ENCODE results near the gene ATP8A1.
"Not testable (repeated sequence)": the region's sequence is repeated elsewhere in the genome, so short reads cannot be mapped to it uniquely, and the experiment has no call there.

The ATP8A1 gene

DNA sequence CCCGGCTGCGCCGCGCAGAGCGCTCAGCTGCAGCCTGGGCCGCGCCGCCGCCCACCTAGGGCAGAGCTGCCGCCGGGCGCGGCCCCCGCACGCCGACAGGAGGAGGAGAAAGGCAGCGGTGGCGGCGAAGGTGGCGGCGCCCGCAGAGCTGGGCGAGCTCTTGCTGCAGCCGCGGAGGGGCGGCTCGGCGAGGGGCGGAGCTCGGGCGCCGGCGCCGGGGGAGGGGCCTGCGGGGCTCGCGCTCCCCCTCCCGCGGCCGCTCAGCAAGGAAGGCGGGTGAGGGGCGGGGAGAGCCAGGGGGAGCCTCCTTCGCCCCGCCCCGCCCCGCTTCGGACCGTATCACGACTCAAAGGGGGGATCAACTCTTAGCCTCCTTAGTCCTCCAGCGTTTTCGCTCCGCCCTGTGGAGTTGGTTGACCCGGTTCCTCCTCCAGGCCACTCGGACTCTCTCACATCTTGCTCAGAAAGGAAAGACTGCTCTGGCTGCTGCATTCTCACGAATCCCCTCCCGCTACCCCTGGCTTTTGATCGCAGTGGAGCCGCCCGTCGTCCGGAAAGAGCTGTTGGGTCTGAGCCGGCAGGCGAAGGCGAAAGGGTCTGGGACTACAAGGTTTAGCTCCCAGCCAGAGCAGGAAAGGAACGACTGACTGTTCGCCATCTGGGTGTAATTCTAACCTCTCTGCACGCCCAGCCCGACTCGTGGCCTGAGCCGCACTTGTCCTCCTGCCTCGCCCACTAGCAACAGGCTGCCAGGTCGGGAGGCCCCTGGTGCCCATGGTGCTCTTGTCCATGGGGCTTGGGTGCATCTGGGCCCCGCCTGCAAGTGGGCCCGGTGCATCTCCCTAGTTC is at the start of gene ATP8A1:
ATP8A1 (minus strand) TSS at position 162 of the 849 bp plus-strand sequence. CDS start 232 bp downstream, outside the sequence.
- DNase-seq (ENCODE audit: low read depth, low spot score): peak; percentile 96

DNA sequence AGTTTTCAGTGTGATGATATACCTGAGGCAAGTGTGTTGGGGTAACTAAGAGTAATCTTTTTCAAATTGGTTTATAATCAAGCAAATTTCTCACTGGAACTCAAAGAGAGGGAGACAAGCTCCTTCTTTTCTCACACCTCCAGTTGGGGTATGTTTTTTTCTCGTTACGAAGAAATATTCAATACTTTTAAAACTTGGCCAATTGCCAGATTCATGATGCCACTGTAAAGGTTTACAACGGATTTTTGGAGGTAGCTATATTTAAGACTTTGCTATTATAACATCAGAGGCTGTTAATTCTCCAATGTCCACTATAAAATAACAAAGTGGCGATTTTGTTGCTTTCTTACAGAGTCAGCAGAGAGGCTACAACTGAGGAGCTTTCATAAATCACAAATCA is 49.2 kb upstream of the ATP8A1 start:
- DNase-seq (ENCODE audit: low read depth, low spot score): no peak

DNA sequence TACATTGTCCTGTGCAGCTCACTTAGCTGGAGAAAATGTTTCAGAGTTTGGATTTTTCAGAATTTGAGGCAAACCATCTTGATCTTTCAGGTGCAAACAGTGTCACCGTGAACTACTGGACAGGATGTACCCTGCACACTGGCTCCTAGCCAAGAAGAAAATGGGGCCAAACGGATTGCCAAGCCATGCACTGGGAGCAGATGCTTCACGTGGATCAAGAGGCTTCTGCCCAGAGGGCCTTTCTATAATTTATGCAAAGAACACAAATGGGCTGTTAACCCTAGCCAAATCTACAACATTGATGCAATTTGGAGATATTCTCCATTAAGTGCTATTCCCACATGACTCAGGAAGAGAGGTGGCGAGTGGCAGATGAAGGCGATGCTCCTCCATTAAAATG is 46.9 kb upstream of the ATP8A1 start:
- DNase-seq (ENCODE audit: low read depth, low spot score): no peak

DNA sequence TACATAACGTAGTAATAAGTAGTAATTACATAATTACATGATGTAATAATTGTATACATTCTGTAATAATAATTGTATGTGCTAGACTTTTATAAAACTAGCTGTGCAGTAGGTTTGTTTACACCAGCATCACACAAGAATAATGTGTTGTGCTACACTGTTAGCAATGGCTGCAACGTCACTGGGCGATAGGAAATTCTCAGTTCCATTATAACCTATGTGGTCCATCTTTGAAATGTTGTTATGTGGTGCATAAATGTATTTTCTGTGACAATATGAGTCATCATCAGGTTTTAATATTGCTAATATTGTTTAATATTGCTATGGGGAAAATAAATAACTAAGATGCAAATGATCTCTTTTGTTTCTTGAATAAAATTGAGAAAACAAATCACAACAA is 46.0 kb upstream of the ATP8A1 start:
- no peak for DNase-seq (ENCODE audit: low read depth, low spot score)

DNA sequence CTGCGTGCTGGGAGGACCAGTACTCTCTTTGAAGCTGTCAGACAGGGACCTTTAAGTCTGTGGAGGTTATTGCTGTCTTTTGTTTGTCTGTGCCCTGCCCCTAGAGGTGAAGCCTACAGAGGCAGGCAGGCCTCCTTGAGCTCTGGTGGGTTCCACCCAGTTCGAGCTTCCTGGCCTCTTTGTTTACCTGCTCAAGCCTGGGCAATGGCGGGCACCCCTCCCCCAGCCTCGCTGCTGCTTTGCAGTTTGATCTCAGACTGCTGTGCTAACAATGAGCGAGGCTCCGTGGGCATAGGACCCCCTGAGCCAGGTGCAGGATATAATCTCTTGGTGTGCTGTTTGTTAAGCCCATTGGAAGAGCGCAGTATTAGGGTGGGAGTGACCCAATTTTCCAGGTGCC is 44.9 kb upstream of the ATP8A1 start:
- DNase-seq (ENCODE audit: low read depth, low spot score): not testable (repeated sequence)

DNA sequence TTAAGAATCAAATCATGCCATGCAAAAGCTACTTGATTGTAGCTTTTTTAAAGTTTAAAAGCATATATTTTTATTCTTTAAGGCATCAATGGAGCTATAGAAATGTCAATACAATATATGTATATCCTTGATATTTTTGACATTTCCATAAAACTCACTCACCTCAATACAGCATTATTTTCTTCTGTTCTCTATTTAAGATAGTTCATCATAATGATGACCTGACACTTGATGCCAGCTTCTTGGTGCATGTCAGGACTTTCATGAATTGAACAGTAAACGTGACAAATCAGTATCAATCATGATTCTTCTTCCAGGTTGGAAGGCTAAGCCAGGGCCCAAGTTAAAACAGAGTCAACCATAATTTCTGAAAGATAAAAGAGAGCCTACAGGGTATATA is 33.6 kb upstream of the ATP8A1 start:
- no peak for DNase-seq (ENCODE audit: low read depth, low spot score)

DNA sequence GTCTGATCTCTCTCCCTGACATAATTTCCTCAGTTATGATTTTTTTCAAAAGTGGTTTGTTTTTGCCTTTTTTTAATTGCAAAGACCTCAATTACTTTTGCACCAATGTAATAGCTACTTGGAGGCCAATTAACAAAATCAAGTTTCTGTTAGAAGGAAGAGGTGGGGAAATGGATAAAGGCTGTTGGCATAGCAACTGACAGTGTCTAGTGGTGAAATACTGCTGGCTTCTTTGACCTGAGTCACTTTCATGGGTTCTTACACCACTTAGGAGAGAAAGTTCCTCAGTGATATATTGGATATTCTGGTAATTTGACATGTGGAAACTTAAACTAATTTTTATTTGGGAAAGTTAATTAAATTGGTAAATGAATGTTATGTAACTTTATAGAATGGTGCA is 26.5 kb upstream of the ATP8A1 start:
- no peak for DNase-seq (ENCODE audit: low read depth, low spot score)

DNA sequence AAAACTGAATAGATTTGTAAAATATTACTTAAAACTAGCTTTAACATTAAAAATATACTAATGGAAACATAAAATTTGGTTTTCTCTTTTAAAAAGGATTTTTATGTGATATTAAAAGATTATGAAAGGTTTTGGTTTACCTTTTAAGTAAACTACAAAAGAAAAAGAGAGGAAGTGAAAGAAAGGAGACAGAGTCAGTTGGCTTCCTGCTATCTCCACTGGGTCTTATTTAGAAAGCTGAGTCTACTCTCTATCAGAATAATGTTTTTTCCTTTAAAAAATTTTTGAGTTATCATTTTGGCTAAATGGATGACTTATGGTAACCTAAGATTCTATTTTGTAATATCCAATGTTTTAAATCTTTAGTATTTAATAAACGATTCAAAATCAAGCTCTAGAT is 21.6 kb upstream of the ATP8A1 start:
- DNase-seq (ENCODE audit: low read depth, low spot score): no peak

DNA sequence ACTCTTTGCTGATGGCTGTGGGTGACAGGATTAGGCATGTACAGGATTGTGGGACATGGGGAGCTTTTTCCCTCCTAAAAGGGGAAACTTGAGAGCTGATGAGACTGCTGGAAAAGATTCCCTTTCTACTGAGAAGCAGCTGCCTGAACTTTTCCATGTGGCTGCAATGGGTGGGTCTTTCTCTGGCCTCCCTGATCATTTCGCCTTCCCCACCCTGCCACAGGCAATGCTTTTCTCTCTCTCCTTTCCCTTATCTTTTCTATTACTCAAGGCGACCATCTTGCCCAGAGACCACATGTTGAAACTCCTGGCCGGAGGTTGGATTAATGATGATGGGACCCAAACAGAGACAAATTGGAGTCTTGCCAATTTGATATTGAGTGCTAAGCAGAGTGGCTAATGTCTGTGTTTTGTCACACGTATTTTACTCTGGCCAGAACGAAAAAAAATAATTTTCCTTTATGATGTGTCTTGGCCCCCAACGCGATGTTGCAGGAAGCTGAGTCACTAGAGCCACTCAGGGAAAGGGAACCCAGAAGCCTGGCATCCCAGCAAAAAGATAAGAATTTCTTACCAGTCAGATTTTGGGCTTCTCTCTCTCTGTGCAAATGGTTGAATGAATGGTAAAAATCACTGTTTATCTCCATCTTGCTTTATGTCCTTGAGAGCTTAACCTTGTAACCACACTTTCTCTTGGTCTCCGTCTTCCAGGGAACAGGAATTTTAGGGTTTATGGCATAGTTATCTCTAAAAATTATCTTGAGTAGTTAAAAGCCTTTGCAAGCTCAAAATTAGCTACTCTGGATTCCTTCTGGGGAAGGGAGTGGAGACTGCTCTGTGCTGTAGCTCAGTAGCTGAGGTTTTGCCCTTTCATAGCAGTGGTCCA is 19.4 kb upstream of the ATP8A1 start:
- DNase-seq (ENCODE audit: low read depth, low spot score): no peak

DNA sequence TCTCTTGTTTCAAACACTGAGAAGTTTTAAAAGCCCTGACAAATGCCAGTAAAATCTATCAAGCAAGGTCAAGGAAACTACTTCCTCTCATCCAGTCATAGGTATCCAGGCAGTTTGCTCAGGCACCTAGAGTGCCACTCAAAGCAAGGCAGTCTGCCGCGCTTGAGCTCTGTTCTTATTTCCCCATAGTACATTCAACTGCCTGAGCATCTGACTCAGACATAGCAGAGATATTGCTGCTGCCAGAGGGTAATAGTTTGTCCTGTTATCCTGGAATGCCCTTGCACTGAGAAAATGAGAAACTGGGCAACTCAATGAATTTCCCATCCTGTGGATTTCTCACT is 16.1 kb upstream of the ATP8A1 start:
- DNase-seq (ENCODE audit: low read depth, low spot score): peak; percentile 74

DNA sequence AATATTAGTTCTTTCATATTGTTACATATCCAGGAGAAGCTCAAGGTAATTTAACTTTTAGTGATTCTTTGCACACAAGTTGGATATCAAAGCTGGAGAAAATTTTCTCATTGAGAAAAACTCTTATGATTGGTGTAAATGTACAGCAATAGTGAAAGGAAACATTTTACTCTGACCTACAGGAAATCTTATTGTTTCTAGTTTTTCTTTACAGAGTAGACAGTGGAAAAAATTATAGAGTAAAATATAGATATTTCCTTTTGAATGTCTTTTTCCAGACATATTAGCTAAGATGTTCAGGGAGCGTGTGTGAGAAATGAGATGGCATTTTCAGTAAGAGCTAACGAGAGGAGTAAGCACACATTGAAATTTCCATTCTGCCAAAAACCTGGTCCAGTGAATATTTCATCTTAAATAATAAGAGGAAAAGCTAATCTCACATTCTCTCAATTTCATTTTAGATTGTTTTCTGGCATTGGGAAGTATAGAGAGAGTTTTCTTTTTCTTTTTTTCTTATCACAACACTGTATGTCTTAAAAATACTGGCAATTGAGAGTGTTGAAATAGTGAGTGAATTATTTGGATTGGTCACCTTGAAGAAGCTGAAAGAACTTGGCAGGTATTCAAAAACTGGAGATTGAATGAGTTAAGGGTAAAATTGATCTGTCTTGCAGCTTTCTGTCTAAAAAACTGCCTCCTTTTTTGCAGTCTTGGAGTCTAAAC is 15.6 kb upstream of the ATP8A1 start:
- DNase-seq (ENCODE audit: low read depth, low spot score): no peak

DNA sequence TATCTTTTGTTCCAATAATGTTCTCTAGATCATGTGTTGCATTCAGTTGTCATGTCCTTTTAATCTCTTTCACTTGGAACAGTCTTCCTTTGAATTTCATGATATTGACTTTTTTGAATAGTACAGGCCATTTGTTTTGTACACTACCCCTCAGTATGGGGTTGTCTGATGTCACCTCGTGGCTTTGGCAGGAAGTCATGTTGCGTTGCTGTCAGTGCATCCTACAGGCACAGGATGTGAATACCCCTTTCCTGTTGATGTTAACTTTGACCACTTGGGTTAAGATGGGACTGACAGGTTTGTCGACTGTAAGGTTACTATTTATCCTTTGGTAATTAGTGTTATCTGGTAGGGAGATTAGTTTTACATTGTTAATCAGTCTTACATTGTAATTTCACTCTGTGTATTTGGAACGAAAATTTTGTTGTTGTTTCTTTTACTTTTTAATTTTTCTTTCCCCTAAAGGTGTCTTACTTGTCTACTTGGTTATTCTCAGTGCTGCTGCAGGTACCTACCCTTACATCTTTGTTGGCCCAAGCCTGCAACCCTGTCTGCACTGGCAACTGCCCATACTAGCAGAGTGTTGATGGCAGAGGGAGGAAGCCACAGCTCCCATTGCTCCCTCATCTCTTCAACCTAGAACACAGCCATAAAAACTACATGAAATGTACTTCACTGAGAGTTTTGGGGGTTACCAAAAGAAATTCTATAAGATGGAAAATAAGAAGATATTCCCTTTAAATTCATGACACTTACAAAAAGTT is 14.7 kb upstream of the ATP8A1 start:
- DNase-seq (ENCODE audit: low read depth, low spot score): no peak

DNA sequence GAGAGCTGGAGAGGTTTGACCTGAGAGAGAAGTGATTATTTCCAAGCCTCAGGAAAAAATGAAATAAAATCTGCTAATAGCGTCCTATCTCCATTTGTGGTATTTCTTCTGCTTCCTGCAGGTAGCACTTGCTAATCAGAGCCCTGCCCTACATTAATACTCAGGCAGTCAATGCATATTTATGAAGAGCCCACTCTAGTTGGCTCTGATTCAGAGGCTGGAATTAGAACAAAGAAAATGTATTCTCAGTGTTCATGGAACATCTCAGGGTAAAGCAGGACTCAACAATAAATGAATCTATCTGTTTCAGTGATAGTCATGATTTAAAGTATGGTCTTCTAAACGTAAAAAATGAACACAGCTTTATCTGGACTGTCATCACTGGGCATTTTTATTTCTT is 1.4 kb upstream of the ATP8A1 start:
- DNase-seq (ENCODE audit: low read depth, low spot score): no peak

DNA sequence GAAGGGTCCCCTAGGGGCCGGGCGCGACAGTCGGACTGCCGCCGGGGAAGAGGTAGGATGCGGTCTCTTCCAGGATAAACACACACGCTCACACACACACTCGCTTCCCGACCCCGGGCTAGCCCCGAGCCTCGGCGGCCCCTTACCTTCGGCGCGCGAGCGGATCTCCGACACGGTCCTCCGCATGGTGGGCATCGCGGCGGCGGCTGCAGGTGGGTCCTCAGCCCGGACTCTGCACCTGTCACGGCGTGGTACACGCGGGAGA is 294 bp downstream of the ATP8A1 start:
- DNase-seq (ENCODE audit: low read depth, low spot score): no peak

DNA sequence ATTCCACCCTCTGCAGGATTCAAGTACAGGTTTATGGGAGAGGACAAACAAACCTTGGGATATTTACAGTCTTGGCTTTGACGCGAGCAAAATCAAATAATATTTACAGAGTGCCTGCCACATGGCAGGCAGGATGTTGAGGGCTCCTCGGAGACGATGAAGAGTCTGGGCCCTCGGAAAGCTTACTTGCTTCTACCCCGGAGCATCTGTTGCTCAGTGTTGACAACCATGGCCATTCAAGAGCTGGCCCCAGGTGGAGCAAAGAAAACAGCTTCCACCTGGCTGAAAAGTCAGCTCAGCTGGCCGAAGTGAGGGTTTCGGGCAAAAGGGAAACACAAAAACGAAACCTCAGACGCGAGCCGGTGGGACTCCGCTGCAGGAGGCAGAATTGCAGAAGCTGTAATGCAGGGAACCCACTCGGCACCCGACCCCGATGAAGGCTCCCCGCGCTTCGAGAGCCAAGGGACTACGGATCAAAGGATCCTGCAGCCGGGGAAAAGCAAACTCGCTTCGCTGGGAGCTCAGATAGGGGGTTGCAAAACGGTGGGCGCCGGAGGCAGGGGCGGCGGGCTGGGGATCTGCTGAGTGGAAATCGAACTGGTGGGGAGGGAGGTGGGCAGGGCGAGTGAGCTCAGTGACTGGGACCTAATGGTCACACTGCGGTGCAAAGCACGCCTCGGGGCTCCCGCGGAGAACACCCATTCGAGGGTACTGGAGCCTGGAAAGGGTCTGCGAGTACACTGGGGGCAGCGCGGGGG is 805 bp downstream of the ATP8A1 start:
- DNase-seq (ENCODE audit: low read depth, low spot score): peak; percentile 52

DNA sequence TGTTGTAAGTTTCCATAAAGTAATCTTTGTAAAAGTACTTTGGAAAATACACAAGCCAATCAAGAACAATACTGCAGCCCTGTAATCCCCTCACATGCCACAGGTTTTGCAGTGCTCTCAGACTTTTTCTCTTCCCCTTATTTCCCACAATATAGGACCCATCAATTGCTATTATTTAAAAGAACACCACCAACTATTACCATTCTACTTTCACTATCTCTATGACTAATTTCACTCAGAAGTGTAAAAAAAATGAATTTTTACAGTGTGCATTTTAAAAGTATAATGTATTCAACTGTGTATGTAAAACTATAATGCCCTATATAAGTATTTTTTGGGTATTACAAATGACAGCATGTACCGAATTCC is 1.7 kb downstream of the ATP8A1 start:
- no peak for DNase-seq (ENCODE audit: low read depth, low spot score)

DNA sequence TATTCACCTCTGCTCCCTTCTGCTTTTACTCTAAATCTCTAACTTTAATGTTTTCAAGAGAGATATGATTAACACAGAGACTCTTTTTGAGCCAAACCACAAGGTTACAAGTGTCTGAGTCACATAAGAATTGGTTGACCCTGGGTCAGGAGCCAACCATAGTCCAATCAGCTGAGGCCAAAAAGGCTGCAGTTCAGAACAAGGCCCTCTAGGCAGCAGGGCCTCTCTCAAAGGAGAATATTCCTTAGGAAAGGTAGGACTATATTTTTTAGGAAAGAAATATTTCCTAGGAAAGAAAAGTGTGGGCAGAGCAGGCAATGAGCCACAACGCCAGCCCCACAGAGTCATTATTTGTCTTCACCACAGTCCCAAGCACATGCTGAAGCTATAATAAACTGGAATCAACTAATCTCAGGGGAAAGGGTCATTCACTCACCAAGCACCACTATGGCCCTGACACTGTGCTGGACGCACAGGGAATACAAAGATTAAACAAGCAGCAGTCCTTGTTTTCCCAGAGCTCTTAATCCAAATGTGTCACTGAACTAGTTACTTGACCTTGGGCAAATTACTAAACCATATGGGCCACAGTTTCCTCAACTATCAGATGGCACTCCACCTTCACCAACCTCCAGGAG is 2.2 kb downstream of the ATP8A1 start:
- DNase-seq (ENCODE audit: low read depth, low spot score): peak; percentile 66

DNA sequence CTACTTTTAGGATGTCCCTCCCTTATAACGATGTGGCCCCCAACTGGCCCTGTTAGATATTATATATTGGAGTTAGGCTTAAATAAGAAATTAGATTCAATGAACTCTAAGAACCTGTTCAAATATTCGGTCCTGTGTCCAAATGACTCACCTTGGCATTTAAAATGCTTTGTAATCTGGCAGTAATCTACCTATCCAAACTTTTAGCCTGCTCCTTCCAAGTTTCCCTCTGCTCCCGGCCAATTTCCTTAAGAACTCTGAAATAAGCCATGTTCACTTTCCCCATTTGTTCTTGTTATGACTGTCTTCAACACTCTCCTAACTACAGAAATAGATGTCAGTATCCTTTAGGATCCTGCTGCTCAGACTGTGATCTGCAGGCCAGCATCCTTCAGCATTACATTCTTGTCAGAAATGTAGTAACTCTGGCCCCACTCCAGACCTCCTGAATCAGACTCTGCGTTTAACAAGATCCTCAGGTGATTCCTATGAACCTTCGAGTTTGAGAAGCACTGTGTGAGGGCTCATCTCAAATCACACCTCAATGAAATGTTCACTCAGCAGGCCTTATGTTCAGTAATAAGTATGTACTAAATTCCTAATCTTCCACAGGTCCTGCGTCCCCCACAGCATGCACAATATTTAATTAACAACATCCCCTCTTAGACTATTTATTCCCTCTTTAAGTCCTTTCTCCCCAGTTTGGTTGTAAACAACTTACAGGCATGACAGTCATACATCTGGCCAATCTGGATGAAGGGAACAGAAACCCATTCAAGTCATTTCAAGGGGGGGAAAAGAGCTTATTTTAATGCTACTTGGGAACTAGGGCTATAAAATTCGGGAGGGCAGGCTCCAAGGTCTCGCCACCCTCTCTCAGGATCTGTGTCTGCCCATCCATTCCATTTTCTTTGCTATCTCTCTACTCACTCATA is 3.0 kb downstream of the ATP8A1 start:
- DNase-seq (ENCODE audit: low read depth, low spot score): peak; percentile 50

DNA sequence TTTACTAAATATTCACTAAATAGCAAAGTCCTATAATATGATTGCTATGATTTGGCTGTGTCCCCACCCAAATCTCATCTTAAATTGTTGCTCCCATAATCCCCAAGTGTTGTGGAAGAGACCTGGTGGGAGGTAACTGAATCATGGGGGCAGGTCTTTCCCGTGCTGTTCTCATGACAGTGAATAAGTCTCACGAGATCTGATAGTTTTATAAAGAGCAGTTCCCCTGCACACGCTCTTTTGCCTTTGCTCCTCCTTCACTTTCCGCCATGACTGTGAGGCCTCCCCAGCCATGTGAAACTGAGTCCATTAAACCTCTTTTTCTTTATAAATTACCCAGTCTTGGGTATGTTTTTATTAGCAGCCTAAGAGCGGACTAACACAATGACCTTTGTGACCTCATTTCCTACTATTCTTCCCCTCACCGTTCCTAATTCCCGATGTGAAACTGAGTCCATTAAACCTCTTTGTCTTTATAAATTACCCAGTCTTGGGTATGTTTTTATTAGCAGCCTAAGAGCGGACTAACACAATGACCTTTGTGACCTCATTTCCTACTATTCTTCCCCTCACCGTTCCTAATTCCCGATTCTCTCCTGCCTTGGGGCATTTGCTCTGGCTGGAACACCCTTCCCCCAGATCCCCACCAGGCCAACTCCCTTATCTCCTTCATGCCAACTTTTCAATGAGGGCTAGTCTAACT is 4.2 kb downstream of the ATP8A1 start:
- not testable (repeated sequence) for DNase-seq (ENCODE audit: low read depth, low spot score)
